Measurements from ENCODE around the gene NUB1. TPM values are rescaled to one million over a fixed set of nuclear protein-coding genes. Genes with fewer than 3 reads are reported as not detected.

Gene NUB1
- total RNA-seq, 2 donors from 2014 or later, result 42.3 to 55.2 TPM

- no peaks in the 10 kb centered on the region for H3K36me3 ChIP-seq
Measured at GRCh38 chr7:151371266-151371665, 29.7 kb downstream of the NUB1 start.

GRCh38 chr7:151372612-151373265 lies 31.1 kb downstream of the NUB1 start:
- Histone ChIP-seq H3K4me1 (peaks cover 5% of the 10 kb centered on the region), H3K27ac (no peak overlapping the region), H3K27me3 (no peaks in the 10 kb centered on the region), H3K9ac (ENCODE audit: low read depth in 2 of 2, low read length in 2 of 2) (no peak overlapping the region), H3K4me3 (no peak overlapping the region), H3K36me3 (no peaks in the 10 kb centered on the region), H3K9me3 (no peaks in the 10 kb centered on the region)
- no peak for TF ChIP-seq CTCF (IDR thresholded peaks at IDR 0.05)
- DNase-seq, result no peak
- intact Hi-C loops (cut with DNase I), result no loop called here

More at GRCh38 chr7:151371266-151371665, 29.7 kb downstream of the NUB1 start:
- H3K9ac ChIP-seq (ENCODE audit: low read depth in 2 of 2, low read length in 2 of 2), result no peak overlapping the region
- no peak for TF ChIP-seq CTCF (IDR thresholded peaks at IDR 0.05)
- H3K27ac ChIP-seq, result no peak overlapping the region
- intact Hi-C loops (cut with DNase I), result no loop called here
- no peak overlapping the region for H3K4me3 ChIP-seq
- H3K9me3 ChIP-seq, result no peaks in the 10 kb centered on the region
- H3K27me3 ChIP-seq, result no peaks in the 10 kb centered on the region
- DNase-seq, result no peak
- H3K4me1 ChIP-seq, result peaks cover 5% of the 10 kb centered on the region

GRCh38 chr7:151373599-151373998 lies 32.0 kb downstream of the NUB1 start:
- intact Hi-C loops (cut with DNase I), result no loop called here
- H3K9me3 ChIP-seq, result no peaks in the 10 kb centered on the region
- no peaks in the 10 kb centered on the region for H3K36me3 ChIP-seq
- H3K27ac ChIP-seq, result no peak overlapping the region
- no peak overlapping the region for H3K9ac ChIP-seq (ENCODE audit: low read depth in 2 of 2, low read length in 2 of 2)
- TF ChIP-seq CTCF (IDR thresholded peaks at IDR 0.05), result no peak
- no peak overlapping the region for H3K4me3 ChIP-seq
- H3K27me3 ChIP-seq, result no peaks in the 10 kb centered on the region
- no peaks in the 10 kb centered on the region for H3K4me1 ChIP-seq
- no peak for DNase-seq

GRCh38 chr7:151374139-151374538 lies 32.5 kb downstream of the NUB1 start:
- no peak for TF ChIP-seq CTCF (IDR thresholded peaks at IDR 0.05)
- Histone ChIP-seq H3K27me3 (no peaks in the 10 kb centered on the region), H3K27ac (no peak overlapping the region), H3K4me1 (no peaks in the 10 kb centered on the region), H3K36me3 (no peaks in the 10 kb centered on the region), H3K4me3 (no peak overlapping the region), H3K9ac (ENCODE audit: low read depth in 2 of 2, low read length in 2 of 2) (no peak overlapping the region), H3K9me3 (no peaks in the 10 kb centered on the region)
- no peak for DNase-seq
- intact Hi-C loops (cut with DNase I), result no loop called here

- no peak overlapping the region for H3K9ac ChIP-seq (ENCODE audit: low read depth in 2 of 2, low read length in 2 of 2)
- DNase-seq, result no peak
- intact Hi-C loops (cut with DNase I), result no loop called here
- no peaks in the 10 kb centered on the region for H3K9me3 ChIP-seq
- H3K4me1 ChIP-seq, result no peaks in the 10 kb centered on the region
- no peaks in the 10 kb centered on the region for H3K36me3 ChIP-seq
- TF ChIP-seq CTCF (IDR thresholded peaks at IDR 0.05), result no peak
- no peak overlapping the region for H3K27ac ChIP-seq
- H3K27me3 ChIP-seq, result no peaks in the 10 kb centered on the region
- H3K4me3 ChIP-seq, result no peak overlapping the region
Measured at GRCh38 chr7:151374726-151375125, 33.1 kb downstream of the NUB1 start.
